Ishikawa (cell line): ENCODE data around the gene PSMB1.
A peak's percentile ranks its signal among the peaks of the same experiment; 100 is the strongest.

Source experiments
- CEBPB ChIP-seq: IDR thresholded peaks from 2 replicates; pipeline ENCODE4 v1.6.1; 2012
- CREB1 ChIP-seq: IDR thresholded peaks from 2 replicates; pipeline ENCODE4 v1.6.1; 2012; ENCODE audit warnings: low read depth
- EGR1 ChIP-seq: IDR thresholded peaks from 2 replicates; pipeline ENCODE4 v1.6.1; 2012
- EP300 ChIP-seq: IDR thresholded peaks from 2 replicates; pipeline ENCODE4 v1.6.1; 2012; ENCODE audit warnings: borderline replicate concordance
- FOXM1 ChIP-seq: IDR thresholded peaks from 2 replicates; pipeline ENCODE4 v1.6.1; 2012; ENCODE audit warnings: low read depth, borderline replicate concordance
- MAX ChIP-seq: IDR thresholded peaks from 2 replicates; pipeline ENCODE4 v1.6.1; 2012
- NFIC ChIP-seq: IDR thresholded peaks from 2 replicates; pipeline ENCODE4 v1.6.1; 2012
- RAD21 ChIP-seq: IDR thresholded peaks from 2 replicates; pipeline ENCODE4 v1.6.1; 2012; ENCODE audit warnings: low read depth
- REST ChIP-seq: IDR thresholded peaks from 2 replicates; pipeline ENCODE4 v1.6.1; 2012; ENCODE audit warnings: low read depth, mild to moderate bottlenecking
- TAF1 ChIP-seq: IDR thresholded peaks from 2 replicates; pipeline ENCODE4 v1.6.1; 2012; ENCODE audit warnings: low read depth, mild to moderate bottlenecking
- TCF12 ChIP-seq: IDR thresholded peaks from 2 replicates; pipeline ENCODE4 v1.6.1; 2012; ENCODE audit warnings: low read depth
- TEAD4 ChIP-seq: IDR thresholded peaks from 2 replicates; pipeline ENCODE4 v1.6.1; 2012
- USF1 ChIP-seq: IDR thresholded peaks from 2 replicates; pipeline ENCODE4 v1.6.1; 2012
- YY1 ChIP-seq: IDR thresholded peaks from 2 replicates; pipeline ENCODE4 v1.6.1; 2012; ENCODE audit warnings: low read depth
- ZBTB7A ChIP-seq: IDR thresholded peaks from 2 replicates; pipeline ENCODE4 v1.6.1; 2012; ENCODE audit warnings: low read depth

Gene PSMB1

GRCh38 chr6:170552765-170553533 is at the start of gene PSMB1:
PSMB1 (minus strand) TSS chr6:170553307; CDS start chr6:170553242, 65 bp downstream.
- TF ChIP-seq TAF1 (peak; percentile 94), CREB1 (peak; percentile 86), CEBPB (no peak), TEAD4 (no peak), NFIC (peak; percentile 20; the same call in 1 of the 2 replicates), YY1 (peak; percentile 93), MAX (peak; percentile 67)

GRCh38 chr6:170597278-170597677 is 44.2 kb upstream of the PSMB1 start:
- TF ChIP-seq EP300: no peak
- TF ChIP-seq USF1: no peak
- no peak for TF ChIP-seq FOXM1
- no peak for TF ChIP-seq TEAD4
- no peak for TF ChIP-seq RAD21
- no peak for TF ChIP-seq MAX
- no peak for TF ChIP-seq EGR1
- no peak for TF ChIP-seq REST
- no peak for TF ChIP-seq TCF12
- TF ChIP-seq TAF1: no peak
- no peak for TF ChIP-seq CEBPB
- TF ChIP-seq CREB1: no peak
- TF ChIP-seq YY1: no peak
- no peak for TF ChIP-seq NFIC
- TF ChIP-seq ZBTB7A: no peak

GRCh38 chr6:170596426-170596825 is 43.3 kb upstream of the PSMB1 start:
- TF ChIP-seq REST: no peak
- no peak for TF ChIP-seq TEAD4
- no peak for TF ChIP-seq CEBPB
- no peak for TF ChIP-seq ZBTB7A
- no peak for TF ChIP-seq TAF1
- TF ChIP-seq FOXM1: no peak
- no peak for TF ChIP-seq YY1

GRCh38 chr6:170590725-170591124 is 37.6 kb upstream of the PSMB1 start:
- TF ChIP-seq YY1 (no peak), TAF1 (no peak), RAD21 (no peak), TEAD4 (no peak), FOXM1 (no peak), CEBPB (no peak), REST (no peak)

- TF ChIP-seq EGR1 (no peak), CEBPB (no peak), EP300 (no peak), FOXM1 (no peak), TAF1 (no peak), TEAD4 (no peak), RAD21 (no peak), REST (no peak), TCF12 (no peak), CREB1 (no peak), YY1 (no peak), MAX (no peak), NFIC (no peak)
Observed at GRCh38 chr6:170584954-170585498, 31.9 kb upstream of the PSMB1 start.
